Erythroblast (primary cell): Measurements from ENCODE around the gene PDF.

ENCODE experiments used
- GATA1 ChIP-seq: IDR thresholded peaks from 2 replicates; pipeline ENCODE4 v1.6.1; 2011; ENCODE audit warnings: low read depth, mild to moderate bottlenecking, control low read depth, low read length, moderate library complexity
- POLR2A ChIP-seq: IDR thresholded peaks from 2 replicates; pipeline ENCODE4 v1.6.1; 2011; ENCODE audit warnings: mild to moderate bottlenecking, low read length

DNA sequence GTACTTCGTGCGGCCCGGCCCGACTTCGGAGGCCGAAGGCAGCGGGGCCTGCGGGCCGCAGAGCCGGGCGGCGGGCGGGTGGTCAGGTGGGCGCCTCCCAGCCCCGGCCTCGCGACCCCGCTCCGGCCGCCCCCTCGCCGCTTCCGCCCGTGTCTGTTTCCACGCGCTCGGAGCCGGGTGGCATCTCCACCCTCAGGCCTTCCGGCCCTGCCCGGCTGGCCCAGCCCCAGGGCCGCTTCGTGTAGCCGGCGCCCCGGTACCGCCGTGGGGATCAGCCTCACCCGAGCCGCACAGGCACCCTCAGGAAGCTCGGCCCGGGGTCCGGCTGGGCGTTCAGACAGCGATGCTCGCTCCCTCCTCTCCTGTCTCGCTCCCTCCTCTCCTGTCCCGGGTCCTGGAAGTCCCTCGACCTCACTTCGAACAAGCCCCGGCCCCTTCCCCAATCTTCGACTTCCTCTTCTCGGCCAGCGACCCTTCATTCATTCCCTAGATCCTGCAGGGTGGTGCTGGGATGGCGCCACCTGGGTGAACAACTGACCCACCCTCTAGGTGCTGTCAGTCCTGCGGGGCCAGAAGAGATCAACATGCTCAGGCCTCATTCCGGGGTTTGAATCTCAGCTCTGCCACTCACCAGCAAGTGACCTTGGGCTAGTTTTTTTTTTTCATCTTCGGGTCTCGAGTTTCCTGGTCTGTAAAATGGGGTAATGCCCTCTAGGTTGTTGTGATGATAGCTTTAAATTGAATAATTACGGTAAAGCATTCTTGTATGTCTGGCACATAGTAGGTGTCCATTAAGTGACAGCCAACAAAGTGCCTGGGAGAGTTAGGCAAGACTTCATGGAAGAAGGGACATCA is 18.6 kb downstream of the PDF start:
- TF ChIP-seq POLR2A (no peak), GATA1 (no peak)
